Upper lobe of left lung (tissue), 6 donors: Measurements from ENCODE around the gene DUSP15. TPM values are rescaled to one million over a fixed set of nuclear protein-coding genes. Genes with fewer than 3 reads are reported as not detected.

Experiments
- ATAC-seq, 2 donors: fragments of 200-7000 bp; cut with Tn5 transposase; one replicate each; pipeline ENCODE4 v1.9.1; 2022; ENCODE audit warnings: mild to moderate bottlenecking in 2 of 2, moderate library complexity in 2 of 2; ENCODE audit not compliant: low FRiP score in 2 of 2
- DNase-seq, 2 donors: peaks; one replicate each; pipeline ENCODE4 v3.0.0-alpha.2; 2019 to 2020
- H3K27ac ChIP-seq, 4 donors: fragments of 200-600 bp; sonication (generic); one replicate each; pipeline ENCODE4 v1.5.1; 2016 to 2019
- H3K27me3 ChIP-seq, 4 donors: fragments of 200-600 bp; sonication (generic); one replicate each; pipeline ENCODE4 v1.5.1; 2017 to 2019
- H3K36me3 ChIP-seq, 4 donors: fragments of 200-600 bp; sonication (generic); one replicate each; pipeline ENCODE4 v1.5.1; 2016 to 2019
- H3K4me1 ChIP-seq, 4 donors: fragments of 200-600 bp; sonication (generic); one replicate each; pipeline ENCODE4 v1.5.1; 2018 to 2019
- H3K4me3 ChIP-seq, 4 donors: fragments of 200-600 bp; sonication (generic); one replicate each; pipeline ENCODE4 v1.5.1; 2017 to 2019; ENCODE audit warnings: mild to moderate bottlenecking in 2 of 4, moderate library complexity in 1 of 4
- H3K9me3 ChIP-seq, 4 donors: fragments of 200-600 bp; sonication (generic); one replicate each; pipeline ENCODE4 v1.5.1; 2018 to 2019
- EP300 ChIP-seq, 4 donors: sonication (generic); formaldehyde crosslinking; IDR thresholded peaks; one replicate each; pipeline ENCODE4 v1.5.1; 2017; ENCODE audit warnings: antibody characterized with exemption in 4 of 4, control low read depth in 2 of 4
- POLR2A ChIP-seq, 4 donors: fragments of 450-650 bp; IDR thresholded peaks; one replicate each; pipeline ENCODE4 v1.5.1; 2016 to 2017; ENCODE audit warnings: antibody characterized with exemption in 4 of 4, mild to moderate bottlenecking in 2 of 4
- POLR2AphosphoS5 ChIP-seq, 2 donors: sonication (generic); formaldehyde crosslinking; IDR thresholded peaks; one replicate each; pipeline ENCODE4 v1.5.1; 2017; ENCODE audit warnings: antibody characterized with exemption in 2 of 2
- WGBS, 2 donors: methylation state at CpG; one replicate each; pipeline ENCODE4 v1.1.5; 2017 to 2018; 5-methylcytosine and 5-hydroxymethylcytosine counted together
- total RNA-seq, 6 donors: library from RNA; depleted of rRNA in 4 of 6; stranded (reverse); fragments of >200 nt in 4 of 6; gene quantifications; one replicate each; pipeline versions ENCODE4 v1.1.0 to v1.2.1, GENCODE V29; 2016 to 2021
- TF ChIP-seq, protein P1 (sequence below), 6 experiments: fragments of 450-650 bp in 4 of 6; fragments of 200-600 bp in 2 of 6; sonication (generic) in 2 of 6; IDR thresholded peaks; one replicate each; pipeline ENCODE4 v1.5.1; 2016 to 2019; ENCODE audit warnings: antibody characterized with exemption in 6 of 6
- donor health status: DM: no; HTN: no; CAD: no; lungs with moderate emphysema.
- donor health status: DM: no; HTN: yes; CAD: no; lungs with severe emphysema.

The DUSP15 gene
- total RNA-seq, 6 donors from 2014 or later = 0.69 to 1.7 (median 1.1) TPM; not detected in 1

DNA sequence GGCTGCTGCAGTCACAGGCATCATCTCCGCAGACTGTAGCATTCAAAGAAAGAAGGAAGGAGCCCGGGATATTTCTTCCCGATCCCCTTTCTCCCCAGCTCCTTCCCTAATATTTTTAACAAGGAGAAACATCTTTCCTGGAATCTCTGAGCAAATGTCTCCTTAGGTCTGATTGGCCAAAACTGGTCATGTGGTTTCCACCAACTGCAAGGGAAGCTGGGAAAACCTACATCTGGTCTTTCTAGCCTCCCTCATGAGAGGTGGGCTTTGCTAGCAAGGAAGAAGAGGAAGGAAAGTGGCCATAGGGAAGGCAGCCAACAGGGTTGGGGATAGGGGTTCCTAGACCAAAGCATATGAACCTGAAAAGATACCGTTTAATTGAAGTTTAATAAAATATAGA lies 46.4 kb upstream of the DUSP15 start:
- no peaks in the 10 kb centered on the region for H3K27me3 ChIP-seq
- no peaks in the 10 kb centered on the region for H3K4me1 ChIP-seq
- DNase-seq (no peak), ATAC-seq (no peak)
- no peak overlapping the region for H3K4me3 ChIP-seq
- no peak overlapping the region for H3K27ac ChIP-seq
- no peaks in the 10 kb centered on the region for H3K9me3 ChIP-seq
- TF ChIP-seq POLR2AphosphoS5 (IDR thresholded peaks at IDR 0.05) = no peak
- TF ChIP-seq EP300 (IDR thresholded peaks at IDR 0.05) = no peak
- no peak for TF ChIP-seq POLR2A (IDR thresholded peaks at IDR 0.05)
- TF ChIP-seq, protein P1, sequence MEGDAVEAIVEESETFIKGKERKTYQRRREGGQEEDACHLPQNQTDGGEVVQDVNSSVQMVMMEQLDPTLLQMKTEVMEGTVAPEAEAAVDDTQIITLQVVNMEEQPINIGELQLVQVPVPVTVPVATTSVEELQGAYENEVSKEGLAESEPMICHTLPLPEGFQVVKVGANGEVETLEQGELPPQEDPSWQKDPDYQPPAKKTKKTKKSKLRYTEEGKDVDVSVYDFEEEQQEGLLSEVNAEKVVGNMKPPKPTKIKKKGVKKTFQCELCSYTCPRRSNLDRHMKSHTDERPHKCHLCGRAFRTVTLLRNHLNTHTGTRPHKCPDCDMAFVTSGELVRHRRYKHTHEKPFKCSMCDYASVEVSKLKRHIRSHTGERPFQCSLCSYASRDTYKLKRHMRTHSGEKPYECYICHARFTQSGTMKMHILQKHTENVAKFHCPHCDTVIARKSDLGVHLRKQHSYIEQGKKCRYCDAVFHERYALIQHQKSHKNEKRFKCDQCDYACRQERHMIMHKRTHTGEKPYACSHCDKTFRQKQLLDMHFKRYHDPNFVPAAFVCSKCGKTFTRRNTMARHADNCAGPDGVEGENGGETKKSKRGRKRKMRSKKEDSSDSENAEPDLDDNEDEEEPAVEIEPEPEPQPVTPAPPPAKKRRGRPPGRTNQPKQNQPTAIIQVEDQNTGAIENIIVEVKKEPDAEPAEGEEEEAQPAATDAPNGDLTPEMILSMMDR (IDR thresholded peaks at IDR 0.05) = no peak
- no peaks in the 10 kb centered on the region for H3K36me3 ChIP-seq
- WGBS, 2 donors = 93 to 96% methylated on average over 4 of the region's 4 CpGs

DNA sequence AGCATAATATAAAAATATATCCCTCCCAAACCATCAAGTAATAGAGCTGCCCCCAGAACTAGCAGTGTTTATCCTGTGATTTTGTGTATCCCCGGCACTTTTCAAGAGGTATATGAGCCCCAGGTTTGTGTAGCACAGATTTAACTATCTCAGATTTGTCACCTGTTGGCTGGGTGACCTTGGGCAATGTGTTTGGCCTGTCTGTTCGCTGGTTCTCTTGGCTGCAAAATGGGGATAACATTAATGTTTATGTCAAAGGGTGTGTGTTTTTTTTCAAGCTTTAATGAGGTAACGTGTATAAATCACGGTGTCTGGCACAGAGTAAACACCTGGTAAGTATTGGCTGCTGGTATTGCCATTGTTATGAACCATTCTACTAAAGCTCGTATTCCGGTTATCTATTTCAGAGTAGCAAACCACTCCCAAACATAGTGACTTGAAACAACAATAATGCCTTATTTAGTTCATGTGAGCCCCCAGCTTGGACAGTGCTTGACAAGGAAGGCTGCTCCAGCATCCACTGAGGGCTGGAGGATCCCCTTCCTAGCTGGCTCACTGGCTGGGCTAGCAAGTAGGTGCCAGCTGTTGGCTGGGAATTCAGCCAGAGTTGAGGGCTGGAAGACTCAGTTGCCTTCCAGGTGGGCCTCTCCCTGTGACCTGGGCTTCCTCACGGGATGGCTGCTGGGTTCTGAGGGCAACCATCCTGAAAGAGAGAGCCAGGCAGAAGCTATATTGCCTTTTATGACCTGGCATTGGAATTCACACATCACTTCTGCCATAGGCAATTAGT lies 45.4 kb upstream of the DUSP15 start:
- Histone ChIP-seq H3K4me3 (no peak overlapping the region), H3K27ac (no peak overlapping the region), H3K36me3 (no peaks in the 10 kb centered on the region), H3K4me1 (no peaks in the 10 kb centered on the region), H3K9me3 (no peaks in the 10 kb centered on the region), H3K27me3 (no peaks in the 10 kb centered on the region)
- DNase-seq = no peak
- TF ChIP-seq EP300 (IDR thresholded peaks at IDR 0.05) (no peak), POLR2A (IDR thresholded peaks at IDR 0.05) (no peak), POLR2AphosphoS5 (IDR thresholded peaks at IDR 0.05) (no peak)
- TF ChIP-seq, protein P1 (IDR thresholded peaks at IDR 0.05) = no peak
- ATAC-seq = no peak
- 82 to 85% methylated on average over 7 of the region's 7 CpGs for WGBS, 2 donors

DNA sequence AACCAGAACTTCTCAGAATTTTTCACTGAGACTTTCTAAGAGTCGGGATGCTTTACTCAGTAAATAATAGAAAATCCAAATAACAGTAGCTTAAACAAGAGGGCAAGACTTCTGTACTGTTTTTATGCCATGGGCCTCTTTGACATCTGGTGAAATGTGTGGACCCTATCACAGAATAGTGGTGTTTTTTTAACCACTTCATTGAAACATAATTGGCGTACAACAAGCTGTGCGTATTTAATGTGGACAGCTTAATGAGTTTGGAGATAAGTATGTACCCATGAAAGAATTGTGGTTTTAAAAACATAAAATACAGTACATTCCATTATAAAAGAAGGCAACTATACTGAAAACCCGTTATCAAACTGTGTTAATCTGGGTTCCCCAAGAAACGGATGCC lies 43.8 kb upstream of the DUSP15 start:
- Histone ChIP-seq H3K9me3 (no peaks in the 10 kb centered on the region), H3K27ac (no peak overlapping the region), H3K27me3 (no peaks in the 10 kb centered on the region), H3K4me1 (no peaks in the 10 kb centered on the region), H3K36me3 (no peaks in the 10 kb centered on the region), H3K4me3 (no peak overlapping the region)
- WGBS, 2 donors = 79 to 81% methylated on average over 5 of the region's 5 CpGs
- ATAC-seq = no peak
- no peak for TF ChIP-seq EP300 (IDR thresholded peaks at IDR 0.05)
- TF ChIP-seq POLR2AphosphoS5 (IDR thresholded peaks at IDR 0.05) = no peak
- TF ChIP-seq, protein P1 (IDR thresholded peaks at IDR 0.05) = no peak
- no peak for TF ChIP-seq POLR2A (IDR thresholded peaks at IDR 0.05)
- no peak for DNase-seq

DNA sequence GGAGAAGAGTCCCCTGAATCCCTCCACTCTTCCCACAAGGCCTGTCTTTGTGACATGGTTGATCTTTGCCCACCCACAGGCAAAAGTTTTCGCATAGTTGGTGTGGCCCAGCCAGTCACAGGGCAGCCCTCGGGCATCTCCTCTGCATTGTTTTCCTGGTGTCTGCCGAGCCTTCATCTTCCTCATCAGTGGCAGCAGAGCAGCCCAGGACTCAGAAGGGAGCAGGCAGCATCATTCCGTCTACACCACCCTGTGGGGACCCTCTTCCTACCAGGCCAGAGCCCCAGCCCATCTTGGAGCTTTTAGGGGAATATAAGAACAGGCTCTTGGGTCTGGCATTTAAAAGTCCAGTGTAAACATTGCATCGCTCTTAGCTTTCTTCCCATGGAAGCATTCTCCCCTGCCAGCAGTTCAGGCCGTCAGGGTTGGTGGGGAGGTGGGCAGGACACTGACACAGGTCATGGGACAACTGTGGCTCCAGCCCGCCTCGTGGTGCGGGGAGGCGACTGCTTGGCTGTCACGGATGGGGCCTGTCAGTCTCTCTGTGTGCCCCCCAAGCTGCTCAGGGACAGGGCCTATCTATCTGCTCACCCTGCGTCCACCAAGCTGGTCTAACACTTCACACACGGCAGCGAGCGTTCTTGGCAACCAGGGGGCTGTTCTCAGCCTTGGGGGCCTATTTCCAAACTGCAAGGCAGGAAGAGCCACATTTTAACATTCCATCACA lies 43.3 kb upstream of the DUSP15 start:
- H3K4me3 ChIP-seq = no peak overlapping the region
- no peaks in the 10 kb centered on the region for H3K9me3 ChIP-seq
- TF ChIP-seq POLR2A (IDR thresholded peaks at IDR 0.05) = no peak
- TF ChIP-seq, protein P1 (IDR thresholded peaks at IDR 0.05) = no peak
- no peak for TF ChIP-seq POLR2AphosphoS5 (IDR thresholded peaks at IDR 0.05)
- TF ChIP-seq EP300 (IDR thresholded peaks at IDR 0.05) = no peak
- DNase-seq (peak in 1 of 2 donors; percentile 51), ATAC-seq (peak in 1 of 2 donors; percentile 33)
- no peaks in the 10 kb centered on the region for H3K36me3 ChIP-seq
- H3K27me3 ChIP-seq = no peaks in the 10 kb centered on the region
- H3K4me1 ChIP-seq = no peaks in the 10 kb centered on the region
- WGBS, 2 donors = 66 to 67% methylated on average over 10 to 12 of the region's 15 CpGs
- no peak overlapping the region for H3K27ac ChIP-seq
